ENCODE results near the gene MINDY4B.

Gene MINDY4B

GRCh38 chr3:150826466-150827282 is 78.6 kb downstream of the MINDY4B start:
- no peaks in the 10 kb centered on the region for H3K36me3 ChIP-seq (ENCODE audit: control insufficient read depth in 2 of 2, insufficient read depth in 2 of 2, low read length in 2 of 2)
- H3K4me1 ChIP-seq (ENCODE audit: control insufficient read depth, insufficient read depth, low read length) = no peaks in the 10 kb centered on the region
- no peak overlapping the region for H3K9ac ChIP-seq (ENCODE audit: low read length in 2 of 2)
- H3K9me3 ChIP-seq (ENCODE audit: control insufficient read depth in 2 of 2, low read length in 2 of 2) = no peaks in the 10 kb centered on the region
- H3K27me3 ChIP-seq (ENCODE audit: control insufficient read depth in 1 of 2, insufficient read depth in 2 of 2, low read length in 2 of 2) = peaks cover 0 to 6% of the 10 kb centered on the region in 2 donors
- H3K4me3 ChIP-seq (ENCODE audit: low read length in 2 of 2) = no peak overlapping the region
- H3K27ac ChIP-seq (ENCODE audit: low read length) = no peak overlapping the region

GRCh38 chr3:150825916-150826377 is 79.3 kb downstream of the MINDY4B start:
- Histone ChIP-seq H3K4me3 (ENCODE audit: low read length in 2 of 2) (no peak overlapping the region), H3K36me3 (ENCODE audit: control insufficient read depth in 2 of 2, insufficient read depth in 2 of 2, low read length in 2 of 2) (no peaks in the 10 kb centered on the region), H3K27ac (ENCODE audit: low read length) (no peak overlapping the region), H3K9me3 (ENCODE audit: control insufficient read depth in 2 of 2, low read length in 2 of 2) (no peaks in the 10 kb centered on the region), H3K4me1 (ENCODE audit: control insufficient read depth, insufficient read depth, low read length) (no peaks in the 10 kb centered on the region), H3K27me3 (ENCODE audit: control insufficient read depth in 1 of 2, insufficient read depth in 2 of 2, low read length in 2 of 2) (peaks cover 0 to 6% of the 10 kb centered on the region in 2 donors), H3K9ac (ENCODE audit: low read length in 2 of 2) (no peak overlapping the region)

DNA sequence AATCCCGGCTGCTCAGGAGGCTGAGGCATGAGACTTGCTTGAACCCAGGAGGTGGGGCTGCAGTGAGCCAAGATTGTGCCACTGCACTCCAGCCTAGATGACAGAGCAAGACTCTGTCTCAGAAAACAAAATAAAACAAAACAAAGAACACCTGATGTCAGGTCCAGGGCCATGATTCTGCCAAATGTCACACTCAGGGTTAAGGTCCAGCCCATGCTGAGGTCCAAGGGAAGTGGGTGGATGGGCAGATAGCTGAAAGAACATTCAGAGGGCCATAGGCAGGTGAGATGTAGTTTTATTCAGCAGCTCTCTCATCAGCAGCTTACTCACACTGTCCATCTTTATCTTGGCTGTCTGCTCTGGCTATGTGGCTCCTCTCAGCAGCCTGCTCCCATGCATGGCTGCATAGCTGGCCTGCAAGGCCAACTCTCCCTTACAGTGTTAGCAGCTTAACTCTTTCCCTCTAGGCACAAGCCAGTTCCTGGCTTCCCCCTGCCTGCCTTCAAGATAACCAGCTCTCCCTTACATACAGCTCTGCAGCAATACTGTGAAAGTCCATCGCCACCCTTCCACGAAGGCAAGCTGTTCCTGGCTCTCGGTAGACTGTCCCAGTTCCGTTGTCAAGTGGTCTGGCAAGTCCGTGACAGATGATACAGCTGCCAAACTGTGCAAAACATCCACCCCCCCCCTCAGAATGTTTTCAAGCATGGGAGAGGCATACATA is 79.9 kb downstream of the MINDY4B start:
- Histone ChIP-seq H3K36me3 (ENCODE audit: control insufficient read depth in 2 of 2, insufficient read depth in 2 of 2, low read length in 2 of 2) (no peaks in the 10 kb centered on the region), H3K9ac (ENCODE audit: low read length in 2 of 2) (no peak overlapping the region), H3K27ac (ENCODE audit: low read length) (no peak overlapping the region), H3K9me3 (ENCODE audit: control insufficient read depth in 2 of 2, low read length in 2 of 2) (no peaks in the 10 kb centered on the region), H3K27me3 (ENCODE audit: control insufficient read depth in 1 of 2, insufficient read depth in 2 of 2, low read length in 2 of 2) (peaks cover 0 to 6% of the 10 kb centered on the region in 2 donors), H3K4me1 (ENCODE audit: control insufficient read depth, insufficient read depth, low read length) (no peaks in the 10 kb centered on the region), H3K4me3 (ENCODE audit: low read length in 2 of 2) (no peak overlapping the region)

DNA sequence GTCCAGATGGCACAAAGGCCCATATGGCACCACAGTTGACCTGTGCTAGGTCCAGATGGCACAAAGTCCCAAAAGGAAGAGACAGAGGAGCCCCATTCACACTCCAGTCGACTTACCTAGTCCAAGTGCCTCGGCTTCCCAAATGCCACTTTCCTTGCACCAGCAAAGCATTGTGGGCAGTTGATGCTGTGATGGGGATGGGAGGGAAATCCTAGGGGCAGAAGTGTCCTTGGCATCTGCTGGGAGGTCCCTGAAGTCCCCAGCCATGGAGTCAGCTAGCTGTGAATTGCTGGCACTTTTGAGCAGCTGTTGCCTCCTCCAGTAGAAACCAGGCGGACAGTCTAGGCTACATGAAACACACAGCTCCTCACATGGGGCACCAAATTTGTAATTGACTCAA is 82.0 kb downstream of the MINDY4B start:
- no peak overlapping the region for H3K27ac ChIP-seq (ENCODE audit: low read length)
- H3K36me3 ChIP-seq (ENCODE audit: control insufficient read depth in 2 of 2, insufficient read depth in 2 of 2, low read length in 2 of 2) = no peaks in the 10 kb centered on the region
- H3K27me3 ChIP-seq (ENCODE audit: control insufficient read depth in 1 of 2, insufficient read depth in 2 of 2, low read length in 2 of 2) = peaks cover 0 to 6% of the 10 kb centered on the region in 2 donors
- H3K9me3 ChIP-seq (ENCODE audit: control insufficient read depth in 2 of 2, low read length in 2 of 2) = no peaks in the 10 kb centered on the region
- no peaks in the 10 kb centered on the region for H3K4me1 ChIP-seq (ENCODE audit: control insufficient read depth, insufficient read depth, low read length)
- H3K9ac ChIP-seq (ENCODE audit: low read length in 2 of 2) = no peak overlapping the region
- H3K4me3 ChIP-seq (ENCODE audit: low read length in 2 of 2) = no peak overlapping the region

DNA sequence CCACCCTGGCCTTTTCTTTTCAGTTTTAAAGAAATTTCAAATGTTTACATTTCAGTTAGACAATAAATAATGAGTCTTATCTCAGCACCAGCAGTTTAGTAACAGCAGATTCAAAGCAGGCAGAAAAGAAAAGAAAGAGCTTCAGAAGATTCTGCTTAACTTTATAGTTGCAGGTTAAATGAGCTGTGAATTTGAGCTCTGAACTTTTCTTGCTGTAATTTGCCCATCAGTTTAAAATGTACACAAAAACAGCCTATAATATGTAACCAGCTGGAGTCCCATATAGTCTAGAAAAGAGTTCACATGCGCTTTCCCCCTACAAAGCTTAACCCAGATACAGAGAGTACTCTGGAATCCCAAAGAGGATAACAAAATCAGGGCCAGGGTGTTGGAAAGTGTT is 82.6 kb downstream of the MINDY4B start:
- H3K27me3 ChIP-seq (ENCODE audit: control insufficient read depth in 1 of 2, insufficient read depth in 2 of 2, low read length in 2 of 2) = peaks cover 0 to 6% of the 10 kb centered on the region in 2 donors
- no peaks in the 10 kb centered on the region for H3K4me1 ChIP-seq (ENCODE audit: control insufficient read depth, insufficient read depth, low read length)
- H3K9me3 ChIP-seq (ENCODE audit: control insufficient read depth in 2 of 2, low read length in 2 of 2) = no peaks in the 10 kb centered on the region
- no peak overlapping the region for H3K9ac ChIP-seq (ENCODE audit: low read length in 2 of 2)
- H3K36me3 ChIP-seq (ENCODE audit: control insufficient read depth in 2 of 2, insufficient read depth in 2 of 2, low read length in 2 of 2) = no peaks in the 10 kb centered on the region
- no peak overlapping the region for H3K27ac ChIP-seq (ENCODE audit: low read length)
- no peak overlapping the region for H3K4me3 ChIP-seq (ENCODE audit: low read length in 2 of 2)

Measured in stomach smooth muscle (tissue), 2 donors.